Measurements from ENCODE around the gene TMEM185A. TPM values are rescaled to one million over a fixed set of nuclear protein-coding genes. Genes with fewer than 3 reads are reported as not detected.
"Not testable (repeated sequence)": the region's sequence is repeated elsewhere in the genome, so short reads cannot be mapped to it uniquely, and the experiment has no call there.

The TMEM185A gene
- total and polyA plus RNA-seq, 10 of the 15 experiments (the other 5 are each of a cell fraction or from before 2014, with no cell fraction given) = 2.4 to 25.1 (median 12.0) TPM

- WGBS (ENCODE audit: insufficient coverage, insufficient replicate concordance, low lambda C conversion rate, missing lambda C conversion rate) = 4% methylated on average over 2 of the region's 4 CpGs
- intact Hi-C loops (cut with micrococcal nuclease; ENCODE audit: unreplicated experiment) = not testable (repeated sequence)
These were observed 47.6 kb upstream of the TMEM185A start for GRCh38 chrX:149679164-149679678.

GRCh38 chrX:149675554-149675953 is 44.0 kb upstream of the TMEM185A start:
- H3K36me3 ChIP-seq (ENCODE audit: control insufficient read depth in 2 of 2, insufficient read depth in 2 of 2, low read length in 1 of 2); FAIRE-seq; intact Hi-C loops (cut with micrococcal nuclease; ENCODE audit: unreplicated experiment); POLR2A ChIA-PET; H3K4me1 ChIP-seq (ENCODE audit: control insufficient read depth, insufficient read depth, low read length); in situ Hi-C loops (cut with MboI); H3K27ac ChIP-seq (ENCODE audit: control insufficient read depth, insufficient read depth); H3K27me3 ChIP-seq (replicated peaks in 1 of 2; ENCODE audit: control insufficient read depth in 2 of 2, insufficient read depth in 2 of 2, low read length in 1 of 2); H3K79me2 ChIP-seq (ENCODE audit: control insufficient read depth, insufficient read depth, low read length); H4K20me1 ChIP-seq (ENCODE audit: control insufficient read depth, insufficient read depth); H3K9ac ChIP-seq (ENCODE audit: control insufficient read depth, insufficient read depth, low read length); BruUV-seq (replicated peaks); RAD21 ChIA-PET (ENCODE audit: unreplicated experiment); SMC1A ChIA-PET (ENCODE audit: uncharacterized antibody, unreplicated experiment); CTCF ChIA-PET; H3K4me3 ChIP-seq; DNase-seq (ENCODE audit: low read depth, low spot score); ATAC-seq; H3K9me3 ChIP-seq (replicated peaks; ENCODE audit: control insufficient read depth, insufficient read depth, low read length); H2AFZ ChIP-seq (ENCODE audit: control insufficient read depth, low read depth, low read length); H3K4me2 ChIP-seq (ENCODE audit: control insufficient read depth, insufficient read depth): not testable (repeated sequence)
- WGBS (ENCODE audit: insufficient coverage, insufficient replicate concordance, low lambda C conversion rate, missing lambda C conversion rate) = 83% methylated on average over 1 of the region's 8 CpGs

More at GRCh38 chrX:149679164-149679678, 47.6 kb upstream of the TMEM185A start:
- H4K20me1 ChIP-seq (ENCODE audit: control insufficient read depth, insufficient read depth); DNase-seq (ENCODE audit: low read depth, low spot score); H3K4me1 ChIP-seq (ENCODE audit: control insufficient read depth, insufficient read depth, low read length); H3K27me3 ChIP-seq (replicated peaks in 1 of 2; ENCODE audit: control insufficient read depth in 2 of 2, insufficient read depth in 2 of 2, low read length in 1 of 2); H3K36me3 ChIP-seq (ENCODE audit: control insufficient read depth in 2 of 2, insufficient read depth in 2 of 2, low read length in 1 of 2); H3K79me2 ChIP-seq (ENCODE audit: control insufficient read depth, insufficient read depth, low read length); CTCF ChIA-PET; H3K9ac ChIP-seq (ENCODE audit: control insufficient read depth, insufficient read depth, low read length); BruUV-seq (replicated peaks); SMC1A ChIA-PET (ENCODE audit: uncharacterized antibody, unreplicated experiment); H3K27ac ChIP-seq (ENCODE audit: control insufficient read depth, insufficient read depth); H2AFZ ChIP-seq (ENCODE audit: control insufficient read depth, low read depth, low read length); RAD21 ChIA-PET (ENCODE audit: unreplicated experiment); in situ Hi-C loops (cut with MboI); FAIRE-seq; H3K4me2 ChIP-seq (ENCODE audit: control insufficient read depth, insufficient read depth); H3K4me3 ChIP-seq; POLR2A ChIA-PET; ATAC-seq; H3K9me3 ChIP-seq (replicated peaks; ENCODE audit: control insufficient read depth, insufficient read depth, low read length): not testable (repeated sequence)

GRCh38 chrX:149675088-149675487 is 43.5 kb upstream of the TMEM185A start:
- SMC1A ChIA-PET (ENCODE audit: uncharacterized antibody, unreplicated experiment); H2AFZ ChIP-seq (ENCODE audit: control insufficient read depth, low read depth, low read length); H3K4me2 ChIP-seq (ENCODE audit: control insufficient read depth, insufficient read depth); intact Hi-C loops (cut with micrococcal nuclease; ENCODE audit: unreplicated experiment); CTCF ChIA-PET; H3K79me2 ChIP-seq (ENCODE audit: control insufficient read depth, insufficient read depth, low read length); ATAC-seq; in situ Hi-C loops (cut with MboI); DNase-seq (ENCODE audit: low read depth, low spot score); BruUV-seq (replicated peaks); H3K4me1 ChIP-seq (ENCODE audit: control insufficient read depth, insufficient read depth, low read length); H3K27ac ChIP-seq (ENCODE audit: control insufficient read depth, insufficient read depth); H3K4me3 ChIP-seq; POLR2A ChIA-PET; H3K9me3 ChIP-seq (replicated peaks; ENCODE audit: control insufficient read depth, insufficient read depth, low read length); H3K36me3 ChIP-seq (ENCODE audit: control insufficient read depth in 2 of 2, insufficient read depth in 2 of 2, low read length in 1 of 2); RAD21 ChIA-PET (ENCODE audit: unreplicated experiment); H4K20me1 ChIP-seq (ENCODE audit: control insufficient read depth, insufficient read depth); H3K9ac ChIP-seq (ENCODE audit: control insufficient read depth, insufficient read depth, low read length); FAIRE-seq; H3K27me3 ChIP-seq (replicated peaks in 1 of 2; ENCODE audit: control insufficient read depth in 2 of 2, insufficient read depth in 2 of 2, low read length in 1 of 2): not testable (repeated sequence)
- WGBS (ENCODE audit: insufficient coverage, insufficient replicate concordance, low lambda C conversion rate, missing lambda C conversion rate) = no CpG with 5 or more reads among the region's 3 CpGs

GRCh38 chrX:149660613-149661012 is 29.0 kb upstream of the TMEM185A start:
- H3K27ac ChIP-seq (ENCODE audit: control insufficient read depth, insufficient read depth); H2AFZ ChIP-seq (ENCODE audit: control insufficient read depth, low read depth, low read length); BruUV-seq (replicated peaks); H3K36me3 ChIP-seq (ENCODE audit: control insufficient read depth in 2 of 2, insufficient read depth in 2 of 2, low read length in 1 of 2); H3K9ac ChIP-seq (ENCODE audit: control insufficient read depth, insufficient read depth, low read length); H3K27me3 ChIP-seq (replicated peaks in 1 of 2; ENCODE audit: control insufficient read depth in 2 of 2, insufficient read depth in 2 of 2, low read length in 1 of 2); POLR2A ChIA-PET; H3K9me3 ChIP-seq (replicated peaks; ENCODE audit: control insufficient read depth, insufficient read depth, low read length); H3K79me2 ChIP-seq (ENCODE audit: control insufficient read depth, insufficient read depth, low read length); FAIRE-seq; DNase-seq (ENCODE audit: low read depth, low spot score); H3K4me1 ChIP-seq (ENCODE audit: control insufficient read depth, insufficient read depth, low read length); CTCF ChIA-PET; RAD21 ChIA-PET (ENCODE audit: unreplicated experiment); SMC1A ChIA-PET (ENCODE audit: uncharacterized antibody, unreplicated experiment); H3K4me2 ChIP-seq (ENCODE audit: control insufficient read depth, insufficient read depth); H3K4me3 ChIP-seq; in situ Hi-C loops (cut with MboI); H4K20me1 ChIP-seq (ENCODE audit: control insufficient read depth, insufficient read depth); intact Hi-C loops (cut with micrococcal nuclease; ENCODE audit: unreplicated experiment): not testable (repeated sequence)
- no CpG with 5 or more reads among the region's 6 CpGs for WGBS (ENCODE audit: insufficient coverage, insufficient replicate concordance, low lambda C conversion rate, missing lambda C conversion rate)
- ATAC-seq = peak; percentile 55

All from GM12878 (cell line).